Activated T-helper 17 cell treated with anti-CD3 and anti-CD28 coated beads, Interleukin-2, amount 50 U/mL, for 72 hours (primary cell): ENCODE results near the gene RD3L. TPM values are rescaled to one million over a fixed set of nuclear protein-coding genes. Genes with fewer than 3 reads are reported as not detected.

Experiments
- ATAC-seq: fragments of 150-1000 bp; cut with Tn5 transposase; replicated peaks from 2 replicates; pipeline ENCODE4 v1.10.0; 2021; ENCODE audit warnings: mild to moderate bottlenecking, moderate library complexity
- H3K27ac Mint-ChIP-seq: one replicate; pipeline ENCODE4 v1.8.0; 2022; ENCODE audit warnings: mixed read lengths
- H3K27me3 Mint-ChIP-seq: one replicate; pipeline ENCODE4 v1.8.0; 2022; ENCODE audit warnings: mixed read lengths
- H3K36me3 Mint-ChIP-seq: one replicate; pipeline ENCODE4 v1.8.0; 2022; ENCODE audit warnings: low read depth, mild to moderate bottlenecking, mixed read lengths
- H3K4me1 Mint-ChIP-seq: one replicate; pipeline ENCODE4 v1.8.0; 2022; ENCODE audit warnings: mixed read lengths
- H3K4me3 Mint-ChIP-seq: one replicate; pipeline ENCODE4 v1.8.0; 2022; ENCODE audit warnings: mild to moderate bottlenecking, mixed read lengths
- H3K9me3 Mint-ChIP-seq: one replicate; pipeline ENCODE4 v1.8.0; 2022; ENCODE audit warnings: mixed read lengths
- total RNA-seq, 2 donors: library from RNA; stranded (reverse); gene quantifications; one replicate each; pipeline ENCODE4 v1.2.3, GENCODE V29; 2022

Gene RD3L
- total RNA-seq, 2 donors from 2014 or later, result not detected

GRCh38 chr14:103892247-103892646, 50.1 kb downstream of the RD3L start:
- no peak for ATAC-seq

GRCh38 chr14:103891667-103892215, 50.6 kb downstream of the RD3L start:
- Mint-ChIP-seq H3K27ac (no peak overlapping the region), H3K4me1 (no peaks in the 10 kb centered on the region), H3K9me3 (no peaks in the 10 kb centered on the region)

More at GRCh38 chr14:103892247-103892646, 50.1 kb downstream of the RD3L start:
- no peak overlapping the region for H3K27ac Mint-ChIP-seq
- H3K4me3 Mint-ChIP-seq, result no peak overlapping the region
- no peaks in the 10 kb centered on the region for H3K9me3 Mint-ChIP-seq
- H3K27me3 Mint-ChIP-seq, result no peaks in the 10 kb centered on the region
- no peaks in the 10 kb centered on the region for H3K36me3 Mint-ChIP-seq
- no peaks in the 10 kb centered on the region for H3K4me1 Mint-ChIP-seq

GRCh38 chr14:103890821-103891666, 51.3 kb downstream of the RD3L start:
- Mint-ChIP-seq H3K27me3 (no peaks in the 10 kb centered on the region), H3K36me3 (no peaks in the 10 kb centered on the region), H3K4me3 (no peak overlapping the region), H3K9me3 (no peaks in the 10 kb centered on the region), H3K4me1 (no peaks in the 10 kb centered on the region), H3K27ac (no peak overlapping the region)
- ATAC-seq, result no peak

More at GRCh38 chr14:103891667-103892215, 50.6 kb downstream of the RD3L start:
- Mint-ChIP-seq H3K4me3 (no peak overlapping the region), H3K36me3 (no peaks in the 10 kb centered on the region), H3K27me3 (no peaks in the 10 kb centered on the region)
- ATAC-seq, result no peak

Other genes starting within 250 kb of the RD3L start
- gene XRCC3, start 227.1 kb downstream of the RD3L start, total RNA-seq, result 10 to 100 TPM; 36.4 to 62.4 TPM
- gene ZFYVE21, start 226.7 kb downstream of the RD3L start, total RNA-seq, result 10 to 100 TPM; 18.2 to 20.6 TPM
- 10 to 100 TPM; 10.0 to 10.4 TPM for gene PPP1R13B, start 95.0 kb downstream of the RD3L start, total RNA-seq
- gene TDRD9, start 14.1 kb downstream of the RD3L start, total RNA-seq, result under 1 TPM in 1 of 2 donors, not detected in 1; 0.95 TPM
- gene ASPG, start 143.2 kb upstream of the RD3L start, total RNA-seq, result not detected
- gene KIF26A, start 196.1 kb upstream of the RD3L start, total RNA-seq, result 1 to 10 TPM; 1.1 to 1.6 TPM